Measurements from ENCODE around the gene CPA1.

The CPA1 gene

GRCh38 chr7:130397051-130397757, 16.9 kb downstream of the CPA1 start:
- no peak for DNase-seq

- no peak for DNase-seq
These were observed 17.4 kb downstream of the CPA1 start for GRCh38 chr7:130397758-130398073.

- no peak for DNase-seq
These were observed 18.3 kb downstream of the CPA1 start for GRCh38 chr7:130398526-130399090.

- no peak for DNase-seq
These were observed 19.9 kb downstream of the CPA1 start for GRCh38 chr7:130400120-130400572.

GRCh38 chr7:130401101-130401500, 20.8 kb downstream of the CPA1 start:
- no peak for DNase-seq

- no peak for DNase-seq
These were observed 21.3 kb downstream of the CPA1 start for GRCh38 chr7:130401578-130401977.

- no peak for DNase-seq
These were observed 24.7 kb downstream of the CPA1 start for GRCh38 chr7:130405003-130405402.

- no peak for DNase-seq
These were observed 28.9 kb downstream of the CPA1 start for GRCh38 chr7:130409067-130409711.

- no peak for DNase-seq
These were observed 29.4 kb downstream of the CPA1 start for GRCh38 chr7:130409712-130410072.

- no peak for DNase-seq
These were observed 30.7 kb downstream of the CPA1 start for GRCh38 chr7:130410868-130411541.

GRCh38 chr7:130413201-130413600, 32.9 kb downstream of the CPA1 start:
- no peak for DNase-seq

GRCh38 chr7:130415006-130415405, 34.7 kb downstream of the CPA1 start:
- no peak for DNase-seq

- peak in 1 of 5 donors; percentile 29 for DNase-seq
These were observed 36.9 kb downstream of the CPA1 start for GRCh38 chr7:130417213-130417612.

GRCh38 chr7:130418306-130418705, 38.0 kb downstream of the CPA1 start:
- DNase-seq: no peak

- no peak for DNase-seq
These were observed 39.4 kb downstream of the CPA1 start for GRCh38 chr7:130419658-130420057.

- DNase-seq: no peak
These were observed 40.8 kb downstream of the CPA1 start for GRCh38 chr7:130420943-130421578.

GRCh38 chr7:130421684-130422083, 41.4 kb downstream of the CPA1 start:
- DNase-seq: peak in 1 of 5 donors; percentile 33

GRCh38 chr7:130423501-130424037, 43.3 kb downstream of the CPA1 start:
- no peak for DNase-seq

- no peak for DNase-seq
These were observed 45.5 kb downstream of the CPA1 start for GRCh38 chr7:130425796-130426195.

- DNase-seq: no peak
These were observed 46.3 kb downstream of the CPA1 start for GRCh38 chr7:130426564-130426963.

- no peak for DNase-seq
These were observed 48.7 kb downstream of the CPA1 start for GRCh38 chr7:130429019-130429418.

- DNase-seq: no peak
These were observed 49.8 kb downstream of the CPA1 start for GRCh38 chr7:130430115-130430514.
